ENCODE measurements around the gene CENPF.

Gene CENPF

GRCh38 chr1:214664651-214665433 is 61.8 kb downstream of the CENPF start:
- Histone ChIP-seq H3K9me3 (replicated peaks in 1 of 2; ENCODE audit: control insufficient read depth in 2 of 2, insufficient read depth in 1 of 2, low read depth in 1 of 2, low read length in 2 of 2) (no peaks in the 10 kb centered on the region), H2BK120ac (ENCODE audit: low read depth, low read length) (no peak overlapping the region), H2AFZ (ENCODE audit: low read length) (no peak overlapping the region), H3K9ac (ENCODE audit: low read depth, low read length, poor library complexity) (no peak overlapping the region), H3K4ac (ENCODE audit: low read length) (no peak overlapping the region), H3K4me1 (ENCODE audit: control insufficient read depth in 2 of 2, insufficient read depth in 1 of 2, low read depth in 1 of 2, low read length in 2 of 2) (peaks cover 0 to 2% of the 10 kb centered on the region in 2 donors), H3K18ac (ENCODE audit: low read length) (no peak overlapping the region), H2BK12ac (ENCODE audit: low read length) (no peak overlapping the region), H3K4me2 (ENCODE audit: insufficient read depth, low read length, poor library complexity, severe bottlenecking) (no peak overlapping the region), H3K79me1 (ENCODE audit: low read depth, low read length) (no peaks in the 10 kb centered on the region), H3K27me3 (ENCODE audit: control insufficient read depth in 3 of 3, insufficient read depth in 3 of 3, low read depth in 1 of 3, low read length in 3 of 3) (no peaks in the 10 kb centered on the region), H3K36me3 (replicated peaks in 1 of 2; ENCODE audit: control insufficient read depth in 2 of 2, insufficient read depth in 2 of 2, low read length in 2 of 2) (peaks cover 42 to 97% of the 10 kb centered on the region in 2 donors), H3K23ac (ENCODE audit: low read depth, low read length, poor library complexity) (no peak overlapping the region), H2BK15ac (ENCODE audit: low read length) (no peak overlapping the region), H4K91ac (ENCODE audit: low read depth, low read length, poor library complexity) (no peak overlapping the region), H3K14ac (ENCODE audit: low read length) (no peak overlapping the region), H4K8ac (ENCODE audit: low read depth, low read length) (no peak overlapping the region), H3K27ac (replicated peaks; ENCODE audit: low read length) (no peak overlapping the region), H2BK5ac (ENCODE audit: low read length) (no peak overlapping the region), H2AK5ac (ENCODE audit: low read depth, low read length) (no peak overlapping the region), H3K4me3 (ENCODE audit: low read length in 2 of 2) (no peak overlapping the region)
- DNase-seq (ENCODE audit: low spot score), result no peak
- no CpG with 5 or more reads among the region's 8 CpGs for WGBS, 2 donors (ENCODE audit: extremely low coverage in 2 of 2, insufficient read length in 2 of 2, insufficient replicate concordance in 1 of 2)

DNA sequence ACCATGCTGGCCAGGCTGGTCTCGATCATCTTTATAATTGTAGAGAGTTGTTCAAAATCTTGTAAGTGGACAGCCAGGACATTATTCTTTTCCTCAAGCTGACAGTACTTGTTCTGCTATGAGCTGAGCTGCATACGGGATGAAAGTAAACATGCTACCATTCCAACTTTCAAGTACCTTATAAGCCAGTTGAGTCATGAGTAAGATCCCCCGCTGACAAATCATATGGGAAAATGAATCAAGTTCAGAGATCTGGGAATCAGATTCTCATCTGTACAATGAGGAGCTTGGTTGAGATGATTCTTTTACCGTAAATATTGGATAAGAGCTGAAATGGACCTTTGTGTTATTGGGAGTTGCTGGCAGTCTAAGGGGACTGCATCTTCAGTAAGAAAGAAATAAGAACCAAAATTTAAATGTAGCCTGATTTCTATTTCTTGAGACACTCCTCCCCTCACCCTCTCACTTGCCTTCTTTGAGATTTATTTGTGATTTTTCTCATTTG is 62.7 kb downstream of the CENPF start:
- no peak overlapping the region for H2BK5ac ChIP-seq (ENCODE audit: low read length)
- H3K9me3 ChIP-seq (replicated peaks in 1 of 2; ENCODE audit: control insufficient read depth in 2 of 2, insufficient read depth in 1 of 2, low read depth in 1 of 2, low read length in 2 of 2), result peaks cover 0 to 4% of the 10 kb centered on the region in 2 donors
- H4K8ac ChIP-seq (ENCODE audit: low read depth, low read length), result no peak overlapping the region
- no peak overlapping the region for H2AFZ ChIP-seq (ENCODE audit: low read length)
- H3K27ac ChIP-seq (replicated peaks; ENCODE audit: low read length), result no peak overlapping the region
- H2BK12ac ChIP-seq (ENCODE audit: low read length), result no peak overlapping the region
- no peak overlapping the region for H2BK15ac ChIP-seq (ENCODE audit: low read length)
- WGBS, 2 donors (ENCODE audit: extremely low coverage in 2 of 2, insufficient read length in 2 of 2, insufficient replicate concordance in 1 of 2), result no CpG with 5 or more reads among the region's 4 CpGs
- H3K4me1 ChIP-seq (ENCODE audit: control insufficient read depth in 2 of 2, insufficient read depth in 1 of 2, low read depth in 1 of 2, low read length in 2 of 2), result peaks cover 0 to 2% of the 10 kb centered on the region in 2 donors
- H3K79me1 ChIP-seq (ENCODE audit: low read depth, low read length), result no peaks in the 10 kb centered on the region
- no peak overlapping the region for H4K91ac ChIP-seq (ENCODE audit: low read depth, low read length, poor library complexity)
- no peaks in the 10 kb centered on the region for H3K27me3 ChIP-seq (ENCODE audit: control insufficient read depth in 3 of 3, insufficient read depth in 3 of 3, low read depth in 1 of 3, low read length in 3 of 3)
- no peak overlapping the region for H3K9ac ChIP-seq (ENCODE audit: low read depth, low read length, poor library complexity)
- DNase-seq (ENCODE audit: low spot score), result no peak
- no peak overlapping the region for H3K14ac ChIP-seq (ENCODE audit: low read length)
- no peak overlapping the region for H3K4ac ChIP-seq (ENCODE audit: low read length)
- H3K4me2 ChIP-seq (ENCODE audit: insufficient read depth, low read length, poor library complexity, severe bottlenecking), result no peak overlapping the region
- no peak overlapping the region for H3K23ac ChIP-seq (ENCODE audit: low read depth, low read length, poor library complexity)
- peaks cover 45 to 92% of the 10 kb centered on the region in 2 donors for H3K36me3 ChIP-seq (replicated peaks in 1 of 2; ENCODE audit: control insufficient read depth in 2 of 2, insufficient read depth in 2 of 2, low read length in 2 of 2)
- H2AK5ac ChIP-seq (ENCODE audit: low read depth, low read length), result no peak overlapping the region
- H3K18ac ChIP-seq (ENCODE audit: low read length), result no peak overlapping the region
- H2BK120ac ChIP-seq (ENCODE audit: low read depth, low read length), result no peak overlapping the region
- H3K4me3 ChIP-seq (ENCODE audit: low read length in 2 of 2), result no peak overlapping the region

GRCh38 chr1:214666674-214667073 is 63.7 kb downstream of the CENPF start:
- Histone ChIP-seq H3K36me3 (replicated peaks in 1 of 2; ENCODE audit: control insufficient read depth in 2 of 2, insufficient read depth in 2 of 2, low read length in 2 of 2) (peaks cover 40 to 82% of the 10 kb centered on the region in 2 donors), H3K23ac (ENCODE audit: low read depth, low read length, poor library complexity) (no peak overlapping the region), H3K4me1 (ENCODE audit: control insufficient read depth in 2 of 2, insufficient read depth in 1 of 2, low read depth in 1 of 2, low read length in 2 of 2) (no peaks in the 10 kb centered on the region), H4K91ac (ENCODE audit: low read depth, low read length, poor library complexity) (no peak overlapping the region), H2BK12ac (ENCODE audit: low read length) (no peak overlapping the region), H4K8ac (ENCODE audit: low read depth, low read length) (no peak overlapping the region), H3K9me3 (replicated peaks in 1 of 2; ENCODE audit: control insufficient read depth in 2 of 2, insufficient read depth in 1 of 2, low read depth in 1 of 2, low read length in 2 of 2) (peaks cover 0 to 4% of the 10 kb centered on the region in 2 donors), H2AFZ (ENCODE audit: low read length) (no peak overlapping the region), H2AK5ac (ENCODE audit: low read depth, low read length) (no peak overlapping the region), H3K4ac (ENCODE audit: low read length) (no peak overlapping the region), H2BK5ac (ENCODE audit: low read length) (no peak overlapping the region), H3K4me3 (ENCODE audit: low read length in 2 of 2) (no peak overlapping the region), H3K27ac (replicated peaks; ENCODE audit: low read length) (no peak overlapping the region), H3K4me2 (ENCODE audit: insufficient read depth, low read length, poor library complexity, severe bottlenecking) (no peak overlapping the region), H2BK120ac (ENCODE audit: low read depth, low read length) (no peak overlapping the region), H3K9ac (ENCODE audit: low read depth, low read length, poor library complexity) (no peak overlapping the region), H3K79me1 (ENCODE audit: low read depth, low read length) (no peaks in the 10 kb centered on the region), H3K14ac (ENCODE audit: low read length) (no peak overlapping the region), H3K18ac (ENCODE audit: low read length) (no peak overlapping the region), H2BK15ac (ENCODE audit: low read length) (no peak overlapping the region), H3K27me3 (ENCODE audit: control insufficient read depth in 3 of 3, insufficient read depth in 3 of 3, low read depth in 1 of 3, low read length in 3 of 3) (no peaks in the 10 kb centered on the region)
- DNase-seq (ENCODE audit: low spot score), result no peak
- WGBS, 2 donors (ENCODE audit: extremely low coverage in 2 of 2, insufficient read length in 2 of 2, insufficient replicate concordance in 1 of 2), result no CpG with 5 or more reads among the region's 2 CpGs

DNA sequence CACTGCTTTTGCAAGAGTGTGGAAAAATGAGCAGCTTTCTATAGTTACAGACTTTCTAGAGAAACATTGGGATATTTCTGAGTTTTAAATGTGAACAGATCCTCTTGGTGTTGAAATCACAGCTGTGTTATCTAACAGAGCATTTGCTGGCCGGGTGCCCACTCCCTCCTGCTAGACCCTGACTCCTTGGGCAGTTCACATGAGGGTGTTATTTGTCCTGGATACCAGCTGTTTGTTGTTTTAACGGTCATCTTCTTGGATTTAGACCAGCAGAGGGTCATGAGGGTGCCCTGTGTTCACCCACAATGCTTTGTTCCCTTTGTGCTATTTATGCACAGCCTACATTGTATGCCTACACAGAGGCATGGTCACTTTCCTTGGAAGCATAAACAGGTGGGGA is 67.1 kb downstream of the CENPF start:
- Histone ChIP-seq H3K23ac (ENCODE audit: low read depth, low read length, poor library complexity) (no peak overlapping the region), H4K91ac (ENCODE audit: low read depth, low read length, poor library complexity) (no peak overlapping the region), H3K18ac (ENCODE audit: low read length) (no peak overlapping the region), H2BK15ac (ENCODE audit: low read length) (no peak overlapping the region), H3K79me1 (ENCODE audit: low read depth, low read length) (no peaks in the 10 kb centered on the region), H2BK12ac (ENCODE audit: low read length) (no peak overlapping the region), H2BK120ac (ENCODE audit: low read depth, low read length) (no peak overlapping the region), H2BK5ac (ENCODE audit: low read length) (no peak overlapping the region), H3K14ac (ENCODE audit: low read length) (no peak overlapping the region), H3K9me3 (replicated peaks in 1 of 2; ENCODE audit: control insufficient read depth in 2 of 2, insufficient read depth in 1 of 2, low read depth in 1 of 2, low read length in 2 of 2) (peaks cover 0 to 5% of the 10 kb centered on the region in 2 donors), H3K4me3 (ENCODE audit: low read length in 2 of 2) (no peak overlapping the region), H3K4ac (ENCODE audit: low read length) (no peak overlapping the region), H4K8ac (ENCODE audit: low read depth, low read length) (no peak overlapping the region), H3K9ac (ENCODE audit: low read depth, low read length, poor library complexity) (no peak overlapping the region), H2AK5ac (ENCODE audit: low read depth, low read length) (no peak overlapping the region), H2AFZ (ENCODE audit: low read length) (no peak overlapping the region), H3K4me1 (ENCODE audit: control insufficient read depth in 2 of 2, insufficient read depth in 1 of 2, low read depth in 1 of 2, low read length in 2 of 2) (no peaks in the 10 kb centered on the region), H3K4me2 (ENCODE audit: insufficient read depth, low read length, poor library complexity, severe bottlenecking) (no peak overlapping the region), H3K27ac (replicated peaks; ENCODE audit: low read length) (no peak overlapping the region), H3K27me3 (ENCODE audit: control insufficient read depth in 3 of 3, insufficient read depth in 3 of 3, low read depth in 1 of 3, low read length in 3 of 3) (no peaks in the 10 kb centered on the region), H3K36me3 (replicated peaks in 1 of 2; ENCODE audit: control insufficient read depth in 2 of 2, insufficient read depth in 2 of 2, low read length in 2 of 2) (peaks cover 29 to 47% of the 10 kb centered on the region in 2 donors)
- WGBS, 2 donors (ENCODE audit: extremely low coverage in 2 of 2, insufficient read length in 2 of 2, insufficient replicate concordance in 1 of 2), result no CpG with 5 or more reads among the region's 2 CpGs
- no peak for DNase-seq (ENCODE audit: low spot score)

Data from neuronal stem cell (in vitro differentiated cells).